Thoracic aorta (tissue), 2 donors: ENCODE data around the gene PKN3. TPM values are rescaled to one million over a fixed set of nuclear protein-coding genes. Genes with fewer than 3 reads are reported as not detected.

Source experiments
- ATAC-seq: fragments of 150-250 bp; one replicate; pipeline ENCODE4 v1.8.0; 2017; ENCODE audit warnings: low read depth; ENCODE audit not compliant: insufficient number of reproducible peaks, low FRiP score
- DNase-seq: peaks from one replicate; pipeline ENCODE4 v3.0.0-alpha.2; 2020; ENCODE audit warnings: low spot score
- H3K27ac ChIP-seq, 2 donors: fragments of 200-600 bp; sonication (generic); 1 replicate in 1 of 2; 2 replicates in 1 of 2; pipeline ENCODE4 v1.5.1; 2016; ENCODE audit warnings: mild to moderate bottlenecking in 2 of 2, moderate library complexity in 2 of 2
- H3K27me3 ChIP-seq: fragments of 200-600 bp; sonication (generic); replicated peaks from 2 replicates; pipeline ENCODE4 v1.6.0; 2016; ENCODE audit warnings: mild to moderate bottlenecking; ENCODE audit not compliant: insufficient read depth
- H3K36me3 ChIP-seq: fragments of 200-600 bp; sonication (generic); one replicate; pipeline ENCODE4 v1.5.1; 2016
- H3K4me1 ChIP-seq, 2 donors: fragments of 200-600 bp; sonication (generic); 1 replicate in 1 of 2; 2 replicates in 1 of 2; pipeline versions ENCODE4 v1.5.1 to v1.6.0; 2016; ENCODE audit warnings: low read depth in 2 of 2, mild to moderate bottlenecking in 1 of 2; ENCODE audit not compliant: control insufficient read depth in 1 of 2
- H3K4me3 ChIP-seq: fragments of 200-600 bp; sonication (generic); 2 replicates; pipeline ENCODE4 v1.5.1; 2016; ENCODE audit warnings: mild to moderate bottlenecking
- H3K9me3 ChIP-seq: fragments of 200-600 bp; sonication (generic); 2 replicates; pipeline ENCODE4 v1.5.1; 2016
- total RNA-seq, 2 donors: library from RNA; depleted of rRNA; stranded (reverse); fragments of >200 nt; gene quantifications; one replicate each; pipeline versions ENCODE4 v1.1.0 to v1.2.3, GENCODE V29; 2016
- TF ChIP-seq, protein P1 (sequence below): fragments of 200-600 bp; sonication (generic); IDR thresholded peaks from one replicate; pipeline ENCODE4 v1.5.1; 2019; ENCODE audit warnings: antibody characterized with exemption

The PKN3 gene
- total RNA-seq, 2 donors from 2014 or later = 4.4 to 4.7 TPM

DNA sequence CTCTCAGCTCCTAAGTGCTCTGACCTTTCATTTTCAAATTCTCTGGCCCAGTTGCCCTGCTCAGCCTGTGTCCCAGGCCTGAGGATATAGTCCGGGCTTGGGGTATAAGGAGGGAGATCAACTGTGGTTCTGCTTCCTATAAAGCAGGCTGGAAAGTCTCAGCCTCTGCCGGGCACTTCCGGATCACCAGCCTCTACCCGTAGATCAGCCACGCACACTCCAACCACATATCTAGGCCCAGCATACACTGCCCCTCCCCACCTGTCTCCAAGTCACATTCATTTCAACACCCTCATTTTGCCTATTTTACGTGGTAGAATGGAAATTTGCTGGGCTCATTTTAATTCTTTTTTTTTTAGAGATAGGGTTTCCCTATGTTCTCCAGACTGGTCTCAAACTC is 66.3 kb downstream of the PKN3 start:
- no peak for DNase-seq

More for the DNA sequence above, 66.3 kb downstream of the PKN3 start:
- H3K27me3 ChIP-seq = no peaks in the 10 kb centered on the region
- peaks cover 8% of the 10 kb centered on the region for H3K36me3 ChIP-seq
- H3K9me3 ChIP-seq = no peaks in the 10 kb centered on the region
- H3K27ac ChIP-seq = no peak overlapping the region
- no peak overlapping the region for H3K4me3 ChIP-seq
- peaks cover 10 to 32% of the 10 kb centered on the region in 2 donors for H3K4me1 ChIP-seq
- TF ChIP-seq, protein P1, sequence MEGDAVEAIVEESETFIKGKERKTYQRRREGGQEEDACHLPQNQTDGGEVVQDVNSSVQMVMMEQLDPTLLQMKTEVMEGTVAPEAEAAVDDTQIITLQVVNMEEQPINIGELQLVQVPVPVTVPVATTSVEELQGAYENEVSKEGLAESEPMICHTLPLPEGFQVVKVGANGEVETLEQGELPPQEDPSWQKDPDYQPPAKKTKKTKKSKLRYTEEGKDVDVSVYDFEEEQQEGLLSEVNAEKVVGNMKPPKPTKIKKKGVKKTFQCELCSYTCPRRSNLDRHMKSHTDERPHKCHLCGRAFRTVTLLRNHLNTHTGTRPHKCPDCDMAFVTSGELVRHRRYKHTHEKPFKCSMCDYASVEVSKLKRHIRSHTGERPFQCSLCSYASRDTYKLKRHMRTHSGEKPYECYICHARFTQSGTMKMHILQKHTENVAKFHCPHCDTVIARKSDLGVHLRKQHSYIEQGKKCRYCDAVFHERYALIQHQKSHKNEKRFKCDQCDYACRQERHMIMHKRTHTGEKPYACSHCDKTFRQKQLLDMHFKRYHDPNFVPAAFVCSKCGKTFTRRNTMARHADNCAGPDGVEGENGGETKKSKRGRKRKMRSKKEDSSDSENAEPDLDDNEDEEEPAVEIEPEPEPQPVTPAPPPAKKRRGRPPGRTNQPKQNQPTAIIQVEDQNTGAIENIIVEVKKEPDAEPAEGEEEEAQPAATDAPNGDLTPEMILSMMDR = no peak
- no peak for ATAC-seq

Other genes with a start within 250 kb of the PKN3 start
- 10 to 100 TPM; 22.5 to 36.5 TPM for gene ODF2, start 246.5 kb upstream of the PKN3 start, total RNA-seq
- 10 to 100 TPM; 15.6 to 21.7 TPM for gene GLE1, start 197.8 kb upstream of the PKN3 start, total RNA-seq
- 100 to 1,000 TPM; 324 to 348 TPM for gene SPTAN1, start 149.9 kb upstream of the PKN3 start, total RNA-seq
- 10 to 100 TPM; 30.8 to 43.9 TPM for gene DYNC2I2, start 45.7 kb upstream of the PKN3 start, total RNA-seq
- gene SET, start 13.3 kb upstream of the PKN3 start, total RNA-seq = 100 to 1,000 TPM in 1 of 2 donors, 10 to 100 TPM in 1; 83.3 to 201 TPM
- 10 to 100 TPM; 37.0 to 70.3 TPM for gene ZDHHC12, start 21.6 kb downstream of the PKN3 start, total RNA-seq
- gene ZER1, start 69.4 kb downstream of the PKN3 start, total RNA-seq = 10 to 100 TPM; 42.5 to 65.4 TPM
- gene TBC1D13, start 84.8 kb downstream of the PKN3 start, total RNA-seq = 10 to 100 TPM; 15.6 to 25.7 TPM
- gene ENDOG, start 116.0 kb downstream of the PKN3 start, total RNA-seq = 10 to 100 TPM; 21.2 to 26.4 TPM
- gene SPOUT1, start 127.3 kb downstream of the PKN3 start, total RNA-seq = 10 to 100 TPM; 18.2 to 38.6 TPM
- gene KYAT1, start 179.4 kb downstream of the PKN3 start, total RNA-seq = 10 to 100 TPM in 1 of 2 donors, 1 to 10 TPM in 1; 5.4 to 14.2 TPM
- gene LRRC8A, start 179.6 kb downstream of the PKN3 start, total RNA-seq = 100 to 1,000 TPM; 125 to 161 TPM
- 10 to 100 TPM; 21.1 to 36.3 TPM for gene PHYHD1, start 218.5 kb downstream of the PKN3 start, total RNA-seq
- 10 to 100 TPM; 10.6 to 17.6 TPM for gene DOLK, start 245.1 kb downstream of the PKN3 start, total RNA-seq
- gene NUP188, start 245.2 kb downstream of the PKN3 start, total RNA-seq = 100 to 1,000 TPM in 1 of 2 donors, 10 to 100 TPM in 1; 75.7 to 106 TPM